GM13977 (cell line): ENCODE data around the gene KCNC1.

Source experiments
- DNase-seq: peaks from one replicate; pipeline ENCODE4 v3.0.0; 2012; ENCODE audit warnings: low spot score
- CTCF ChIP-seq: IDR thresholded peaks from 2 replicates; pipeline ENCODE4 v1.5.1; 2012; ENCODE audit warnings: mild to moderate bottlenecking, control low read depth; ENCODE audit not compliant: insufficient read depth; ENCODE audit errors: extremely low read depth, missing control alignments
- in situ Hi-C: fragments of 300-500 bp; cut with MboI; formaldehyde crosslinking; loops from one replicate; pipeline ENCODE4 v1.12.0; 2022; ENCODE audit warnings: low sequenced_read_pairs, low pct_unique_long_range_greater_than_20kb, mixed read lengths, inconsistent platforms; ENCODE audit not compliant: unreplicated experiment

Gene KCNC1

GRCh38 chr11:17734418-17734911 lies at the start of gene KCNC1:
Gene KCNC1 (plus strand): TSS chr11:17734781. CDS start chr11:17736003, 1,222 bp downstream.
- no peak for TF ChIP-seq CTCF
- in situ Hi-C loops = no loop called here
- DNase-seq = peak; percentile 67

- no peak for DNase-seq
- no peak for TF ChIP-seq CTCF
Observed at GRCh38 chr11:17686231-17686980, 48.2 kb upstream of the KCNC1 start.

GRCh38 chr11:17687946-17688670 lies 46.5 kb upstream of the KCNC1 start:
- in situ Hi-C loops = no loop called here
- TF ChIP-seq CTCF = no peak
- DNase-seq = no peak

More at GRCh38 chr11:17686231-17686980, 48.2 kb upstream of the KCNC1 start:
- in situ Hi-C loops = no loop called here

GRCh38 chr11:17691550-17691949 lies 43.0 kb upstream of the KCNC1 start:
- in situ Hi-C loops = no loop called here
- no peak for DNase-seq
- TF ChIP-seq CTCF = no peak

- no peak for TF ChIP-seq CTCF
- DNase-seq = no peak
- in situ Hi-C loops = no loop called here
Observed at GRCh38 chr11:17691976-17692375, 42.6 kb upstream of the KCNC1 start.

GRCh38 chr11:17692931-17693330 lies 41.6 kb upstream of the KCNC1 start:
- no peak for DNase-seq
- in situ Hi-C loops = no loop called here
- no peak for TF ChIP-seq CTCF
